Hematopoietic multipotent progenitor cell treated with erythropoietin and hydrocortisone succinate and interleukin-3 and kit ligand, for 4 days (in vitro differentiated cells): ENCODE results near the gene PXYLP1.
A peak's percentile ranks its signal among the peaks of the same experiment; 100 is the strongest.
"Not testable (repeated sequence)": the region's sequence is repeated elsewhere in the genome, so short reads cannot be mapped to it uniquely, and the experiment has no call there.

Experiments
- DNase-seq: peaks from one replicate; pipeline ENCODE4 v3.0.0-alpha.2; 2015

The PXYLP1 gene

DNA sequence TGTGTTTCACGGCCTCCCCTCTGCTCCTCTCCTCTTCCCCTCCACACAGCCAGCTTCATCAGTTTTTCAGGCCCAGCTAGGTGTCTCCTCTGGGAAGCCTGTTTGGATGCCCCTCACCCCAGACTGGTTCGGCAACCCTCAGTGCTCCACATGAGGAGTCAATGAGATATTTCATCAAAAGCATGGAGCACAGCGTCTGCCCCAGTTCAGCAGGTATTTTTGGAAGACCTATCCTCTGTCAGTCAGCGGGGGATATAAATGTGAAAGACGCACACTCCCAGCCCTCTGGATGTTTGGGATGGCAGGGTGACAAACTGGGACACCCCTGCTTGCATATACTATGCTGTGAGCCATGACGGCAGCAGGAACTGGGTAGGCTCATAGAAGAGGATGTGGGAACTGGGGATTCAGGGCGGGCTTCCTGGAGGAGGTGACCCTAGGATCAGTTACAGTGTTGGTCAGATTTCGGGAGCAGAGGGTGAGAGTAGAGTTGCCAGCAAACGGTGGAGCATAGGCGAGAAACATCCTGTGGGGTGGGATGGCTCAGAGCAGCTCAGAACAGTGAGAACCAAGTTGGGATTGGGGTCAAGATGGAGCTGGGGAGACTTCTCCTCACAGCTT is 42.9 kb downstream of the PXYLP1 start:
- DNase-seq = no peak

DNA sequence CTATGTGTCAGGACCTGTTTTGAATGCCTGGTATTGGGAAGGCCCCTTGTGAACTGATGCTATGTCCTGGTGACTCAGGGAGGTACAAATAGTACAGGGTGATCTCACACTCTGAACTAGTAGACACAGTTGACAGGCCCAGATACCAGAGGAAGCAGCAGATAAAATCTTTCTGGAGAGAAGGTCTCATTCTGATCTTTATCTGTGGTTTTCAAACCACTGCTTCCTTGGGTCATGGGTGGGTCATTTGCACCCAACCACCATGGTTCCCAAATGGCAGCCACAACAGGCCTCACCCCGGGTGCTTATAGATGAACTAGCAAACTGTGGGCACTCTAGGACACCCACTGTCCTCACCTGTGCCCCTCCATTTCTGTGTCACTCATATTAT is 43.4 kb downstream of the PXYLP1 start:
- peak; percentile 53 for DNase-seq

DNA sequence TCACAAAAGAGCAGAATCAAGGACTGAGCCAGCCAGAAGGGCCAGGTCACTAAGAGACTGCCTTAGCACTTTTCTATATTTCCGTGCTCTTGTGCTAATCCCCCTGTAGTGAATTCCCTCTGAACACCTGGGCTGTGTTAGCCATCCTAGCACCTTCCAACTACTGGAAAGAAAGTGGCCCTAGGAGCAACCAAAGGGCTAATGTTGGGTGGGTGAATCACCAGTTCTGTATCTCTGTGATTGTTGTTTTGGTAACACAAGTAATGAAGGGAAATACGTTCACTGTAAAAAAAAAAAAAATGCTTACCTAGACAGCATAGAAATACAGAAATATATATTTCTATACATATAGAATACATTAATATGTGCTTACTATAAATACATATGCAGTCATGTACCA is 43.9 kb downstream of the PXYLP1 start:
- no peak for DNase-seq

- no peak for DNase-seq
Observed at GRCh38 chr3:141275973-141276372, 44.3 kb downstream of the PXYLP1 start.

DNA sequence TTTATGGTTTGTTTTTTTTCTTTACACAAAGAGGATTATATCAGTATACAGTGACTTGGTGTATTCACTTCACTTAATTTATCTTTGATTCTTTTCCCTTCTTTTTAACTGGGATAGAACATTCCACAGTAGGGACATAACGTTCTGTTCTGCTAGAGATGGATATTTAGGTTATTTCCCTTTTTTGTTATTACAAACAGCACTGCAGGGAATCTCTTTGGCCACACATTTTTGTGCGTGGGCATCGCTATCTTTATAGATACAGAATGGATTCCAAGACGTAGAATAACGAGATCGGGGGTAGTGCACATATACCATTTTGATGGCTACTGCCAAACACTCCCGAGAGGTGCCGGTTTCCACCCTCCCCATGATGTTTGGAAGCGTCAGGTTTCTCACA is 44.8 kb downstream of the PXYLP1 start:
- DNase-seq = no peak

DNA sequence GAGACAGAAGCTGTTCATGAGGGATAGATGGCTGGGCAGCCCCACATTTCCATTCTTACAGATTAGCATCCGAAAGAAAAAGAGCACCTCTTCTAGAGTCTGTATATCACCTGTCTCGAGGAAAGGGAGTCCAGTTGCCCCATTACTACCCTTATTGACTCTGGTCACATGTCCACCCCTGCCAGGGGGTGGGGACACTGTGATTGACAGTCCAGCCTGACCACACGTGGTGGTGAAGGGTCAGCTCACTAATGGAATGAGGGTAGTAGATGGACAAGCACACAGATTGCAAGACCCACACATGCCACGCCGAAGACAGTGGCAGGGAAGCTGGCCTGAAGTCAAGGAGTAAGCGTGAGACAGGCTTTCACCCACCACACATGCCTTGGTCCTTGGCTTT is 45.8 kb downstream of the PXYLP1 start:
- DNase-seq = no peak

GRCh38 chr3:141278196-141279076 is 46.8 kb downstream of the PXYLP1 start:
- peak; percentile 22 for DNase-seq

DNA sequence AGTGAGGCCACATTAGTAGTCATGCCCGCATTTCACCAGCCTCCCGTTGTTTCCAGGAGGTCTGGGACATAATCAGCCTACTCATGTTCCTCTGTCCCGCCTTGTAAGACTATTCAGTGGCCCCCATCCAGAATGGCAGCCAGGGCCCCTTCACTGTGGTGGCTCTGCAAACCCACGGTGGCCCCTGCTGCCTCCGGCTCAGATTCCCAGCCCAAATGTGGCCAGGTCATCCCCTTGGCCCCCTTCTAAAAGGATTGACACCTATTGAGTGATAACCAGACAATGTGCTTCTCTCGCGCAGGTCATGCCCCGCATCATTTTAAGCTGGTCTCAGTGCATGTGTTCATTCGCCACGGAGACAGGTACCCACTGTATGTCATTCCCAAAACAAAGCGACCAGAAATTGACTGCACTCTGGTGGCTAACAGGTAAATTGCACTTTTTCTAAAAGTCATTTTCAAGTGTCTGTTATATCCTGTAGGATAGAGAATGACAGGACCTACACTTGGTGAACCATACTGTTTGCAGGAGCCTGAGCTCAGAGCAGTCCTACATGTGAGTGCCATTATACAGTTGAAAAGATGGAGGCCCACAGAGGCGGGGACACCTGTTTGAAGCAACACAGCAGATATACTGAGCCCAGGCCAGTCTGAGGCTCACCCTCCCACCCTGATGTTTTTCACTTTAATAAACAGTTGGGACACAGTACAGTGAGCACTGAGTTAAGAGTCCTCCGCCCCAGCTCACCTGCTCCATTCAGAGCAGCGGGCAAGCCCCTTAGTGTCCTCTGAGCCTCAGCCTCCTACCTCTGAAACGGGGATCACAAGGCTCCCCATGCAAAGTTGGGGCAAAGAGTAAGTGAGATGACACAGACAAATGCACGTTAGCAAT is 47.7 kb downstream of the PXYLP1 start:
- peak; percentile 58 for DNase-seq

DNA sequence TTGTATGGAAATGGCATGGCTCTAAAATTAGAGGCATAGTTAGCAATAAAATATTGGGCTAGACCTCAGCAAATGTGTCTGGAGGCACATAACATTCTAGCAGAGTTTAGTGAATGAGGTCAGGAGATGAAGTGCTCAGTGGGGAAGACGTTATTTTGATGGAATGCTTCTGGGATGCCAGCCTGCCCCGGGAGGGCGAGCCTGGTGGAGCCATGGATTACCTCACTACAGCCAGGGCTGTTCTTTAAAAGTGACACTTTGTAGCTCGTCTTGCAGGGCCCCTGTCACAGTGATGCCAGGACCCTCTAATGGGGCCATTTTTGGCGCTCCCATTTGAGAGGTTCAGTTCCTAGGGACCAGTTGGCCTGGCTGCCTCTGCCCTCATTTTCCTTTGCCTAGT is 48.5 kb downstream of the PXYLP1 start:
- no peak for DNase-seq

- DNase-seq = no peak
Observed at GRCh38 chr3:141280690-141281089, 49.1 kb downstream of the PXYLP1 start.

DNA sequence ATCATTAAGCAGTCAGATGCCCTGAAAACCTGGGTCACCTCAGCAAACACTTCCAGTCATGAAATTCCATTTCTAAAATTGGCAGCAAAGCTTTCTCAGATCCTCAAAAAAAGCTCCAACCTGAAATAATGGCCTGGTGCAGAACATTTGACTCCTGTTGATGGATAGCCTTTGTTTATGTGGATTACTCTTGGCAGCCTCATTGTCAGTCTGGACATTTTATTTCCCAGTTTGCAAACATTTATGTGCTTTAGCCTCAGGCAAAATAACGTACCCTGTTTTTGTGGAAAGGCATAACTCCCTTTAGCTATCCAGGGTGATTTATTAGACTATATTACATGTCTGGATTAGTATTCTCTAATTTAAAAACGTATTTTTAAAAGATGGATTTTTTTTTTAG is 53.9 kb downstream of the PXYLP1 start:
- no peak for DNase-seq

DNA sequence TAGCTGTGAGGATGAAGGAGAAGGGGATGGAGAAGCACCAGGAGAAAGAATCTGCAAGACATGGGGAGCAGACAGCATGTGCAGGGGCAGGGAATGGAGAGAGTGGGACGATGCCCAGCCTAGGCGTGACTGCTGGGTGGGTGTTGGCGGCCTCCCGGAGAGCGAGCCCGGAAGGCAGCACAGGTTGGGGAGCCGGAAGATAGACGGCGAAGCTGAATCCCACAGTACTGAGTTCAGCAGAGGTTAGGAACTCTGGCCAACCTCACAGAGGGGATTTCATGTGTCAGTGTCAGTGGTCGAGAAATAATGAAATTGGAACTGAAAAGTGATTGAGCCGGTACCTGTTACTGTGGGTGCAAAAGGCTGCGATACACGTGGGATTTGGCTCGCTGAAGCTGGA is 55.2 kb downstream of the PXYLP1 start:
- DNase-seq = no peak

DNA sequence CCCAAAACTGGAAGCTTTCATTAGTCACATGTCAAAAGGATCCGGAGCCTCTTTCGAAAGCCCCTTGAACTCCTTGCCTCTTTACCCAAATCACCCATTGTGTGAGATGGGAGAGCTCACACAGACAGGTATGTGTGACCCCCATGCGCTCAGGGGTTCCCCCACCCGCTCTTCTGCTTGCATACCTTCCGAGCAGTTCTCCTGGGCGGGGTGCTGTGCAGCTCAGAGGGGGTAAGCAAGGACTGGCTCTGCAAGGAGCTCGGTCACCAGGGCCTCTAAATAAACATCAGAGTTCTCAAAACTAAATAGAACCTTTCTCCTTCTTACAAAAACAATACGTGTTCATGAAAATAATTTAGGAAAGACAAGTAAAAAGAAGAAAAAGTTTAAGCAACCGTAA is 55.7 kb downstream of the PXYLP1 start:
- DNase-seq = no peak

- DNase-seq = peak; percentile 40
Observed at GRCh38 chr3:141288336-141288990, 56.8 kb downstream of the PXYLP1 start.

DNA sequence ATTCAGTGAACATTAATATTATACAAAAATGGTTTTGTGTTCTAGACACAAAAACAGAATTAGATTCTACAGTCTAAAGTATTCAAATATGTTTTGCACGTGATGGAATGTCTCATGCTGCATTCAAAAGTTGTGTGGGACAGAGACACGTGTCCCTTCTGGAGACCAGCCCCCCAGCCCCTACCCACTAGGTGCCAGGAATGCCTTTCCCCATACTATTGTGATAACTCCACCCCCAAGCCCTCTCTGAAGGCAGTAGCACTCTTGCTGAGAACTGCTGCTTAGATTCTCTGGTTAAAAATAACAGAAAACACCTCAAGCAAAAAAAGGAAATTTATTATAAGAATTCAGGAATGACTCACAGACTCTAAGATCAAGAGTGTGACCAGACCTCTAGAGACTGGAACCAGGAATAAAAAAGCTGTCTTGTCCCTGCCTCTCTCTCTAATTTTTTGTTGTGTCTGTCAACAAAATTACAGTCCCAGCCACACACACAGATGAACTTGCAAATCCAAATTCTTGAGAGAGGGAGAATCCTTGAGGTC is 57.7 kb downstream of the PXYLP1 start:
- no peak for DNase-seq

GRCh38 chr3:141291559-141292355 is 60.1 kb downstream of the PXYLP1 start:
- peak; percentile 52 for DNase-seq

DNA sequence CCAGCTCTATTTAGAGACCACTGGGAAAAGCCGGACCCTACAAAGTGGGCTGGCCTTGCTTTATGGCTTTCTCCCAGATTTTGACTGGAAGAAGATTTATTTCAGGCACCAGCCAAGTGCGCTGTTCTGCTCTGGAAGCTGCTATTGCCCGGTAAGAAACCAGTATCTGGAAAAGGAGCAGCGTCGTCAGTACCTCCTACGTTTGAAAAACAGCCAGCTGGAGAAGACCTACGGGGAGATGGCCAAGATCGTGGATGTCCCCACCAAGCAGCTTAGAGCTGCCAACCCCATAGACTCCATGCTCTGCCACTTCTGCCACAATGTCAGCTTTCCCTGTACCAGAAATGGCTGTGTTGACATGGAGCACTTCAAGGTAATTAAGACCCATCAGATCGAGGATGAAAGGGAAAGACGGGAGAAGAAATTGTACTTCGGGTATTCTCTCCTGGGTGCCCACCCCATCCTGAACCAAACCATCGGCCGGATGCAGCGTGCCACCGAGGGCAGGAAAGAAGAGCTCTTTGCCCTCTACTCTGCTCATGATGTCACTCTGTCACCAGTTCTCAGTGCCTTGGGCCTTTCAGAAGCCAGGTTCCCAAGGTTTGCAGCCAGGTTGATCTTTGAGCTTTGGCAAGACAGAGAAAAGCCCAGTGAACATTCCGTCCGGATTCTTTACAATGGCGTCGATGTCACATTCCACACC is 60.9 kb downstream of the PXYLP1 start:
- DNase-seq = no peak

DNA sequence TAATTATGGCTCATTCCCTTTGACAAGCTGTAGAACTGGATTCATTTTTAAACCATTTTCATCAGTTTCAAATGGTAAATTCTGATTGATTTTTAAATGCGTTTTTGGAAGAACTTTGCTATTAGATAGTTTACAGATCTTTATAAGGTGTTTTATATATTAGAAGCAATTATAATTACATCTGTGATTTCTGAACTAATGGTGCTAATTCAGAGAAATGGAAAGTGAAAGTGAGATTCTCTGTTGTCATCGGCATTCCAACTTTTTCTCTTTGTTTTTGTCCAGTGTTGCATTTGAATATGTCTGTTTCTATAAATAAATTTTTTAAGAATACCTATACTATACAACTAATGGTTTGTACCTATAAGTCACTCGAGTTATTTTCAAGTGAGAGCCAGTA is 62.7 kb downstream of the PXYLP1 start:
- DNase-seq = no peak

- peak; percentile 47 for DNase-seq
Observed at GRCh38 chr3:141294848-141295247, 63.2 kb downstream of the PXYLP1 start.

DNA sequence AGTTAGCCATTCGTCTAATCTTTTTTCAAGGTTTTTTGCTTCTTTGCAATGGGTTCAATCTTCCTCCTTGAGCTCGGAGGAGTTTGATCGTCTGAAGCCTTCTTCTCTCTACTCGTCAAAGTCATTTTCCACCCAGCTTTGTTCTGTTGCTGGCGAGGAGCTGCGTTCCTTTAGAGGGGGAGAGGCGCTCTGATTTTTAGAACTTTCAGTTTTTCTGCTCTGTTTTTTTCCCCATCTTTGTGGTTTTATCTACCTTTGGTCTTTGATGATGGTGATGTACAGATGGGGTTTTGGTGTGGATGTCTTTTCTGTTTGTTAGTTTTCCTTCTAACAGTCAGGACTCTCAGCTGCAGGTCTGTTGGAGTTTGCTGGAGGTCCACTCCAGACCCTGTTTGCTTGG is 68.8 kb downstream of the PXYLP1 start:
- DNase-seq = not testable (repeated sequence)
